GM18507 (cell line): ENCODE data around the gene OXLD1.

Source experiments
- DNase-seq: peaks from one replicate; pipeline ENCODE4 v3.0.0; 2011; ENCODE audit warnings: low read depth; ENCODE audit not compliant: insufficient read length; ENCODE audit errors: extremely low spot score
- FAIRE-seq: peaks from 2 replicates; lab custom pipeline; 2011; peaks lifted over from hg19 to GRCh38; lab: Jason Lieb, UNC

The OXLD1 gene

GRCh38 chr17:81656118-81656743, 10.2 kb downstream of the OXLD1 start, which contains the start of gene PDE6G:
Gene PDE6G (minus strand): TSS chr17:81656542. CDS start chr17:81653305, 3,237 bp downstream.
- DNase-seq (no peak), FAIRE-seq (no peak)

GRCh38 chr17:81655378-81656117, 10.9 kb downstream of the OXLD1 start:
- FAIRE-seq = no peak
- DNase-seq = no peak

- DNase-seq (no peak), FAIRE-seq (no peak)
Observed at GRCh38 chr17:81652906-81653771, 13.3 kb downstream of the OXLD1 start.

GRCh38 chr17:81651692-81652091, 14.7 kb downstream of the OXLD1 start:
- FAIRE-seq (no peak), DNase-seq (no peak)

- FAIRE-seq (no peak), DNase-seq (no peak)
Observed at GRCh38 chr17:81650951-81651350, 15.5 kb downstream of the OXLD1 start.

GRCh38 chr17:81648707-81649085, 17.7 kb downstream of the OXLD1 start:
- DNase-seq (no peak), FAIRE-seq (no peak)

- FAIRE-seq (no peak), DNase-seq (no peak)
Observed at GRCh38 chr17:81648013-81648706, 18.2 kb downstream of the OXLD1 start.

GRCh38 chr17:81647640-81648012, 18.8 kb downstream of the OXLD1 start:
- FAIRE-seq (no peak), DNase-seq (no peak)

- DNase-seq (no peak), FAIRE-seq (no peak)
Observed at GRCh38 chr17:81646869-81647600, 19.4 kb downstream of the OXLD1 start.

GRCh38 chr17:81644976-81645952, 21.1 kb downstream of the OXLD1 start:
- no peak for FAIRE-seq
- no peak for DNase-seq

GRCh38 chr17:81644496-81644895, 21.9 kb downstream of the OXLD1 start:
- no peak for DNase-seq
- no peak for FAIRE-seq

- FAIRE-seq = no peak
Observed at GRCh38 chr17:81641825-81642489, 24.4 kb downstream of the OXLD1 start.

GRCh38 chr17:81640011-81640410, 26.4 kb downstream of the OXLD1 start:
- no peak for DNase-seq
- no peak for FAIRE-seq

More at GRCh38 chr17:81641825-81642489, 24.4 kb downstream of the OXLD1 start:
- DNase-seq = no peak

- FAIRE-seq (no peak), DNase-seq (no peak)
Observed at GRCh38 chr17:81638683-81639082, 27.7 kb downstream of the OXLD1 start.

- FAIRE-seq (peak; percentile 78), DNase-seq (peak; percentile 94)
Observed at GRCh38 chr17:81636505-81637288, 29.7 kb downstream of the OXLD1 start, which contains the start of the genes NPLOC4 and TSPAN10. Gene NPLOC4 (minus strand): TSS chr17:81637112. CDS start chr17:81636930, 182 bp downstream. Gene TSPAN10 (plus strand): TSS chr17:81637196. CDS start chr17:81642413, 5,217 bp downstream.

GRCh38 chr17:81635973-81636504, 30.4 kb downstream of the OXLD1 start:
- FAIRE-seq (no peak), DNase-seq (no peak)
